SU-DHL-6 (cell line): ENCODE results near the gene LRBA.
A peak's percentile ranks its signal among the peaks of the same experiment; 100 is the strongest.

Experiments used
- H2AFZ ChIP-seq: fragments of 200-600 bp; sonication (generic); 2 replicates; pipeline ENCODE4 v1.6.1; 2014; ENCODE audit warnings: low read depth, mild to moderate bottlenecking, moderate library complexity, mixed read lengths, antibody characterized with exemption, low read length; ENCODE audit not compliant: severe bottlenecking
- H3F3A ChIP-seq: fragments of 200-600 bp; shearing (Covaris generic); 2 replicates; pipeline ENCODE4 v1.6.0; 2016; ENCODE audit warnings: antibody characterized with exemption, mild to moderate bottlenecking; ENCODE audit not compliant: insufficient read depth
- H3K27ac ChIP-seq: fragments of 200-600 bp; sonication (generic); 2 replicates; pipeline ENCODE4 v1.5.1; 2016; ENCODE audit warnings: low read depth, mild to moderate bottlenecking, low read length, moderate library complexity, mixed read lengths
- H3K27me3 ChIP-seq: fragments of 200-600 bp; sonication (generic), shearing (Covaris generic); 2 replicates; pipeline ENCODE4 v1.6.0; 2014; ENCODE audit warnings: mild to moderate bottlenecking, low read length
- H3K36me3 ChIP-seq: fragments of 200-600 bp; sonication (generic); 2 replicates; pipeline ENCODE4 v1.6.1; 2014; ENCODE audit warnings: mild to moderate bottlenecking, low read length, mixed read lengths
- H3K4me2 ChIP-seq: fragments of 300-600, 200-600 bp; shearing (Covaris generic), sonication (generic); 2 replicates; pipeline ENCODE4 v1.6.0; 2014; ENCODE audit warnings: low read length, low read depth, mild to moderate bottlenecking; ENCODE audit not compliant: poor library complexity, severe bottlenecking
- H3K4me3 ChIP-seq: fragments of 200-600 bp; sonication (generic); 2 replicates; pipeline ENCODE4 v1.5.1; 2014; ENCODE audit warnings: antibody characterized with exemption, low read length, mild to moderate bottlenecking, mixed read lengths; ENCODE audit not compliant: insufficient read depth, poor library complexity, severe bottlenecking
- H3K79me2 ChIP-seq: fragments of 200-600 bp; sonication (generic); 2 replicates; pipeline ENCODE4 v1.6.1; 2014; ENCODE audit warnings: mild to moderate bottlenecking, low read length, moderate library complexity; ENCODE audit not compliant: insufficient read depth
- H3K9ac ChIP-seq: fragments of 200-600 bp; sonication (generic); 2 replicates; pipeline ENCODE4 v1.7.0; 2014; ENCODE audit warnings: mild to moderate bottlenecking, low read length
- H3K9me2 ChIP-seq: fragments of 200-600 bp; sonication (generic); replicated peaks from 2 replicates; pipeline ENCODE4 v1.6.1; 2014; ENCODE audit warnings: low read length; ENCODE audit not compliant: insufficient read depth
- H3K9me3 ChIP-seq: fragments of 200-600 bp; sonication (generic); 2 replicates; pipeline ENCODE4 v1.6.1; 2014; ENCODE audit warnings: low read length, mixed read lengths; ENCODE audit not compliant: insufficient read depth
- H4K20me1 ChIP-seq: fragments of 200-600 bp; sonication (generic); 2 replicates; pipeline ENCODE4 v1.6.1; 2014; ENCODE audit warnings: low read depth, mild to moderate bottlenecking, antibody characterized with exemption, low read length, moderate library complexity, mixed read lengths
- CTCF ChIP-seq: fragments of 200-600 bp; sonication (generic); IDR thresholded peaks from one replicate; pipeline ENCODE4 v1.5.1; 2017; ENCODE audit warnings: antibody characterized with exemption, mild to moderate bottlenecking, low read length, moderate library complexity; ENCODE audit not compliant: insufficient read depth, poor library complexity, severe bottlenecking
- EZH2phosphoT487 ChIP-seq: fragments of 200-600 bp; sonication (generic), shearing (Covaris generic); conservative IDR thresholded peaks from 2 replicates; pipeline ENCODE4 v1.6.1; 2018; ENCODE audit warnings: mild to moderate bottlenecking, antibody characterized with exemption, low read length, moderate library complexity, mixed read lengths

The LRBA gene

GRCh38 chr4:150875367-150875766 is 139.7 kb downstream of the LRBA start:
- H3K9me3 ChIP-seq, result no peaks in the 10 kb centered on the region
- peaks cover 5% of the 10 kb centered on the region; the same call in 1 of the 2 replicates for H3K36me3 ChIP-seq
- no peaks in the 10 kb centered on the region for H3K27me3 ChIP-seq
- no peak overlapping the region for H3K27ac ChIP-seq
- H3K4me2 ChIP-seq, result no peak overlapping the region
- no peak overlapping the region for H3K9ac ChIP-seq
- H3K9me2 ChIP-seq, result no peaks in the 10 kb centered on the region
- no peak overlapping the region for H3K4me3 ChIP-seq
- H3F3A ChIP-seq, result peaks cover 5% of the 10 kb centered on the region; the same call in 1 of the 2 replicates
- no peaks in the 10 kb centered on the region for H4K20me1 ChIP-seq
- no peak for TF ChIP-seq EZH2phosphoT487
- TF ChIP-seq CTCF, result no peak
- no peaks in the 10 kb centered on the region for H3K79me2 ChIP-seq
- no peak overlapping the region for H2AFZ ChIP-seq

- TF ChIP-seq CTCF (no peak), EZH2phosphoT487 (no peak)
- no peak overlapping the region for H3K4me2 ChIP-seq
- no peaks in the 10 kb centered on the region for H3K79me2 ChIP-seq
These were observed 140.5 kb downstream of the LRBA start for GRCh38 chr4:150874338-150875226.

GRCh38 chr4:150867148-150867547 is 147.9 kb downstream of the LRBA start:
- Histone ChIP-seq H3K36me3 (peaks cover 16% of the 10 kb centered on the region; the same call in 1 of the 2 replicates), H3K79me2 (no peaks in the 10 kb centered on the region), H2AFZ (no peak overlapping the region), H3K9me3 (no peaks in the 10 kb centered on the region), H3K9ac (no peak overlapping the region), H3K27ac (no peak overlapping the region), H4K20me1 (no peaks in the 10 kb centered on the region; the same call in 1 of the 2 replicates), H3K9me2 (no peaks in the 10 kb centered on the region), H3K27me3 (no peaks in the 10 kb centered on the region), H3K4me3 (no peak overlapping the region), H3K4me2 (no peak overlapping the region), H3F3A (peaks cover 19% of the 10 kb centered on the region)
- TF ChIP-seq EZH2phosphoT487 (no peak), CTCF (peak; percentile 26)

More at GRCh38 chr4:150874338-150875226, 140.5 kb downstream of the LRBA start:
- Histone ChIP-seq H3F3A (peaks cover 9% of the 10 kb centered on the region; the same call in 1 of the 2 replicates), H3K4me3 (no peak overlapping the region), H3K27me3 (no peaks in the 10 kb centered on the region), H3K9ac (no peak overlapping the region), H2AFZ (no peak overlapping the region), H3K9me2 (no peaks in the 10 kb centered on the region), H4K20me1 (no peaks in the 10 kb centered on the region), H3K36me3 (peaks cover 7% of the 10 kb centered on the region; the same call in 1 of the 2 replicates), H3K9me3 (no peaks in the 10 kb centered on the region), H3K27ac (no peak overlapping the region)
